Pulmonary artery endothelial cell (primary cell): ENCODE data around the gene SIGLEC9. TPM values are rescaled to one million over a fixed set of nuclear protein-coding genes. Genes with fewer than 3 reads are reported as not detected.
"Not testable (repeated sequence)": the region's sequence is repeated elsewhere in the genome, so short reads cannot be mapped to it uniquely, and the experiment has no call there.

Experiments
- DNase-seq: peaks from one replicate; pipeline ENCODE4 v3.0.0-alpha.2; 2011; ENCODE audit warnings: low read depth, low spot score
- total RNA-seq: library from RNA; depleted of rRNA; stranded (reverse); fragments of >200 nt; gene quantifications from 2 replicates; pipeline ENCODE4 v1.2.3, GENCODE V29; 2014

SIGLEC9 gene
- total RNA-seq, 1 donor from 2014 or later: not detected

GRCh38 chr19:51142809-51143475 lies 18.2 kb downstream of the SIGLEC9 start:
- DNase-seq: not testable (repeated sequence)

DNA sequence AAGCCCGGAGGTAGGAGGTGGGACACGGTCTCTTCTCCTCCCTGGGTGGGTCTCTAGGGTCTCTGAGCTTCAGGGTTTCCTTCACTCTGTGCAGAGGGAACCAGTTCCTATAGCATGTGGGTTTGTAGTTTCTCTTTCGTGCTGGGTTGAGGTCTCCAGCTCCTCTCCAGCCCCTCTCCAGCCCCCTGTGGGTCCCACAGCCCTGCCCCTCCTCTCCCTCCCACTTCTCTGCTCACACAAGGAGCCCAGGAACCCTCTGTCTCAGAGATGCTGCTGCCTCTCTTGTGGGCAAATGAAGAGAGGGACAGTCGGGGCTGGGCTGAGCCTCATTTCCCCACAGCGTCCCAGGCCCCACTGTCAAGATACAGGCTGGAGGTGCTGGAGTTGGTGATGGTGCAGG lies 18.8 kb downstream of the SIGLEC9 start:
- DNase-seq: no peak

DNA sequence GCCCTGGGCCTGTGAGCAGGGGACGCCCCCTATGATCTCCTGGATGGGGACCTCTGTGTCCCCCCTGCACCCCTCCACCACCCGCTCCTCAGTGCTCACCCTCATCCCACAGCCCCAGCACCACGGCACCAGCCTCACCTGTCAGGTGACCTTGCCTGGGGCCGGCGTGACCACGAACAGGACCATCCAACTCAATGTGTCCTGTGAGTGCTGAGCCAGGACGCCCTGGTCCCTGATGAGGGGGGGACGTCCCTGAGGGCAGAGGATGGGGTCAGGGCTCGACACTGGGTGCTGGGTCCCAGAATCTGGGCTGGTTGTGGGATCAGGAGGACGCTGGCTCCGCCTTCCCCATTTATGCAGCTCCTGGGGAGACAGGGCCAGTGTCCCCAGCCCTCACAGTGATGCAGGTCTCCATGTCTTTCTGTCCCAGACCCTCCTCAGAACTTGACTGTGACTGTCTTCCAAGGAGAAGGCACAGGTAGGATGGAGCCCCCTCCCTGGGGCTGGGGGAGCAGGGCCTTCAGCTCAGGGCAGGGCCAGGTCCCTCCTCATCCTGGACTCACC lies 19.9 kb downstream of the SIGLEC9 start:
- DNase-seq: no peak

GRCh38 chr19:51145916-51146493 lies 21.3 kb downstream of the SIGLEC9 start:
- no peak for DNase-seq

GRCh38 chr19:51146751-51147150 lies 22.0 kb downstream of the SIGLEC9 start:
- no peak for DNase-seq

DNA sequence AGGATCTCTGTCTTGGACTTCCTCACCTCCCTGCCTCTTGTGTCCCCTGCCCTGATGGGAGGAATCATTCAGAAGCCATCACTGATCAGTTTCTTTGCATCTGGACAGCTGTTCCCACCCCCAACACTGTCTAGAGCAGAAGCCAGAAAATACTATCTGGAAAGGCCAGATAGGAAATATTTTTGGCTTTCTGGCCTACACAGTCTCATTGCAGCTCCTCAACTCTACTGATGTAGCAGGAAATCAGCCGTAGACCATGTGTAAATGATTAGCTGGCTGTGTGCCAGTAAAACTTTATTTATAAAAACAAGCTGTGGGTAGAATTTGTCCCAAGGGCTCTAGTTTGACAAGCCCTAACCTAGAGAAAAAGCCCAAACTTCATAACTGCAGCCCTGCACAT lies 23.0 kb downstream of the SIGLEC9 start:
- DNase-seq: no peak

GRCh38 chr19:51148580-51148979 lies 23.9 kb downstream of the SIGLEC9 start:
- DNase-seq: no peak

DNA sequence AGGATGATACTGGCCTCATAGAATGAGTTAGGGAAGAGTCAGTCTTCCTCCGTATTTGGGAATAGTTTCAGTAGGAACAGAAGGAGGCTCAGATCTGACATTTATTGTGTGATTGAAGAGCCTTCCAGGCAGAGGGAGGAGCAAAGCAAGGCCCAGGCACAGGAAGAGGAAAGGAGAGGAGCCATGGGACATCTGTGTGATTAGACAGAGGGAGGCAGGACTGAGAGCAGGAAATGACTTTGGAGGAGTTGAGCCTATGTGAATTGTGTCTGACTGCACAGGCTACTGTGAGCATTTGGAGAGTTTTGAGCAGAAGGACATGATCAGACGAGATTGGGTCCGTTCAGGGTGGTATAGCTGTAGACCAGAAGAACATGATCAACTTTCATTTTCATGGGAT lies 25.9 kb downstream of the SIGLEC9 start:
- no peak for DNase-seq

GRCh38 chr19:51156710-51157109 lies 32.0 kb downstream of the SIGLEC9 start:
- DNase-seq: no peak

GRCh38 chr19:51157265-51157664 lies 32.6 kb downstream of the SIGLEC9 start:
- no peak for DNase-seq

GRCh38 chr19:51158474-51159129 lies 33.9 kb downstream of the SIGLEC9 start:
- no peak for DNase-seq

DNA sequence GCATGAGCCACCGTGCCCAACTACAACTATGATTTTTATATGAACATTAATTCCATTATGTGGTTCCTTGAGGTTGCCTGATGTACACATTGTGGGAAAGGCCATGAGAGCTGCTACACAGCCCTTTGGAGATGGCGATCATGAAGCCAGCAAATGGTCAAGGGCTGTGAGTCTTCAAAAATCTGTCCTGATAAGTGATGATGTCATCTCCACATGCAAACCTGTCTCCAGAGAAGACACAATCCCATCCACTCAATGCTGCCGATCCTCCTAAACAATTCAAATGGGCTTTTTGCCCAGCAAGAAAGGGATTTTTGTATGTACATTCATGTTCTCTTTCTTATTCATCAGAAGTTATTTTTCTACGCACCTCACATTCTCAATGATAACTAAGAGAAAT lies 35.0 kb downstream of the SIGLEC9 start:
- DNase-seq: no peak

GRCh38 chr19:51161266-51161665 lies 36.6 kb downstream of the SIGLEC9 start:
- DNase-seq: no peak

DNA sequence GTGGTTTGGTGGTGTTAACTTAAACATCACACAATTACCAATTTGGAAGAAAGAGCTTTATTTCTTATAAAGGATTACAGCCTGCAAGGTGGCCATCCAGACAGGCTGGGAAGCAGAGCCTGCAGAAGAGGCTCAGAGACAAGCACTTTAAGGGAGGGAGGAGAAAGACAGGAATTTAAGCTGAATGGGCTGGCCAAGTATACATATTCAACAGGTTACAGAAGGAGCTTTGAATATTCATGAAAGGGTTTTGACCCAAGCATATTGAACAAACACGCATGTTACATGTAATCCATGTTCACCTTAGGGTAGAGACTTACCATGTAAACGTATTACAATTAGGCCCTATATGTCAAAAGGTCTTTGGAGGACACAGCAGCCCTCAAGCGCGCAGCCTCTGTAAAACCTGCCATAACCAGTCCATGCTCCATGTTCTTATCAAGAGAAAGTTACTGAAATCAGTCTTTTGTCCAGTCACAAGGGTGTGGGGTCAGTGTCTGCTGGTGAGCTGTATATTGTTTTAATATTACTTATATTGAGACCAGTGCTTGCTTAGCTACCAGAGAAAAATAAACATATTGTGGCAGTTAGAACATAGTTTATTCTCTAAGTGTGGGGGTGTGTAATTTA lies 37.3 kb downstream of the SIGLEC9 start:
- no peak for DNase-seq

DNA sequence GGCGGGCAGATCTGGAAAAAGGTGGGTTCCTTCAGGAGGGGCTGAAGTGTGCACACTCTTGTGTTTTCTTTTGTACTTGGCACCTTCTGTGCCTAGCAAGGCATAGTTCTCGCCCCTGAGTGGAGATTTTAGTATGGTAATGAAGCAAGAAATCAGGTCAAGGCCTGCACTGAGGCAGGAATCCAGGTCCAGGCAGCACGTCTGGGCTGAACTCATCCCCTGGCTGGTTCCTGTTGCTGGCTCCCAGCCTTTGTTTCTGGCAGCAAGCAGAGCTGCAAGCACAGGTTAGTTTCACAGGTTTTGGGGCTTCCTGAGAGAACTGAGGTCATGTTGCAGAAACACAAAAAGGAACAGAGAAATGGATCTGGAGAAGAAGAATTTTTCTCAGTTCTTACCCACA lies 38.6 kb downstream of the SIGLEC9 start:
- no peak for DNase-seq

GRCh38 chr19:51164215-51164614 lies 39.5 kb downstream of the SIGLEC9 start:
- no peak for DNase-seq

DNA sequence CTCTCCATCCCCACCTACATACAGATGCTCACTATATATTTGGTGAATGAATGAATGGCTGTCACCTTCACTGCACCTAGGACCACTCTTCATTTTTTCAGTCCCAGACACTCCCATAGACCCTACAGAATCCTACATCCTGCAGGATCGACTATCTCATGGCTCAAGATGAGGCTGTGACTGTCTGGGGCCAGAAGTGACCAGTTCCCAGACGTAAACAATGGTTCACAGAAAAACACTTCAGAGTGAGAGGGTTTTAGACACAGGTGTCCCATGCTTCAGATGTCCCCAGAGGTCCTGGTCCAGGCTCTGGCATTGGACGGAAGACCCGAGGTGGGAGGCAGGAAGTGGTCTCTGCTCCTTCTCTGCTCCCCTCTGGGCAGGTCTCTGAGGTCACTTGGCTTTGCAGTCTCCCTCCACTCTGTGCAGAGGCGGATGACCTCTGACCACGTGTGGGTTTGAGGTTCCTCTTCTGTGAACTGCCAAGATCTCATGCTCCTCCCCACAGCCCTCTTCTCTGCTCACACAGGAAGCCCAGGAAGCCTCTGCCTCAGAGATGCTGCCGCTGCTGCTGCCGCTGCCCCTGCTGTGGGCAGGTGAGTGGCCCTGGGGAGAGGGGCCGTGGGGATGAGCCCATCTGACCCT lies 42.3 kb downstream of the SIGLEC9 start:
- DNase-seq: no peak

GRCh38 chr19:51168564-51169282 lies 44.0 kb downstream of the SIGLEC9 start:
- no peak for DNase-seq

DNA sequence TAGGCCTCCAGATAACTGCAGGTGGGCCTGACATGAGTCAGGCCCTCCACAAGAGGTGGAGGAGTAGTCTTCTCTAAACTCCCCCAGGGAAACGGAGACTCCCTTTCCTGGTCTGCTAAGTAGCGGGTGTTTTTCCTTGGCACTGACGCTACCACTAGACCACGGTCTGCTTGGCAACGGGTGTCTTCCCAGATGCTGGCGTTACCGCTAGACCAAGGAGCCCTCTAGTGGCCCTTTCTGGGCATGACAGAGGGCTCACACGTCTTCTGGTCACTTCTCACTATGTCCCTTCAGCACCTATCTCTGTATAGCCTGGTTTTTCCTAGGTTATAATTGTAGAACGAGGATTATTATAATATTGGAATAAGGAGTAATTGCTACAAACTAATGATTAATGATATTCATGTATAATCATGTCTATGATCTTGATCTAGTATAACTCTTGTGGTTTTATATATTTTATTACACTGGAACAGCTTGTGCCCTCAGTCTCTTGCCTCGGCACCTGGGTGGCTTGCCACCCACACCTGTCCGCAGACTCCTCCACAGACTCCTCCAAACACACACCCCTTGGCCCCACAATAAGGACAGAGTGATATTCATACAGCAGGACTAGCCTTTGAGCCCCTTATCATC lies 44.7 kb downstream of the SIGLEC9 start:
- peak; percentile 37 for DNase-seq

GRCh38 chr19:51172223-51172622 lies 47.5 kb downstream of the SIGLEC9 start:
- DNase-seq: no peak
